SK-N-SH treated with all-trans-retinoic acid at 6 μM for 48 hours (cell line): Measurements from ENCODE around the gene GALNTL6.

ENCODE experiments used
- CREB5 ChIP-seq: fragments of 250-450 bp; sonication (Bioruptor Pico); IDR thresholded peaks from 2 replicates; pipeline ENCODE4 v1.5.1; 2020; ENCODE audit warnings: low read depth, mild to moderate bottlenecking, moderate library complexity
- ESRRG ChIP-seq: fragments of 250-450 bp; sonication (Bioruptor Pico); IDR thresholded peaks from 2 replicates; pipeline ENCODE4 v1.6.1; 2021; ENCODE audit warnings: mild to moderate bottlenecking
- GLIS3 ChIP-seq: fragments of 250-450 bp; sonication (Bioruptor Pico); IDR thresholded peaks from 2 replicates; pipeline ENCODE4 v1.5.0; 2020; ENCODE audit warnings: mild to moderate bottlenecking, moderate library complexity
- SNAI2 ChIP-seq: fragments of 250-450 bp; sonication (Bioruptor Pico); IDR thresholded peaks from 2 replicates; pipeline ENCODE4 v1.5.0; 2020; ENCODE audit warnings: mild to moderate bottlenecking, moderate library complexity
- TCF4 ChIP-seq: fragments of 250-450 bp; sonication (Bioruptor Pico); IDR thresholded peaks from 2 replicates; pipeline ENCODE4 v1.8.0; 2021; ENCODE audit warnings: mild to moderate bottlenecking, moderate library complexity, borderline replicate concordance
- ZC3H10 ChIP-seq: fragments of 250-450 bp; sonication (Bioruptor Pico); IDR thresholded peaks from 2 replicates; pipeline ENCODE4 v1.5.1; 2021; ENCODE audit warnings: mild to moderate bottlenecking, moderate library complexity
- ZFP30 ChIP-seq: fragments of 450-650 bp; formaldehyde crosslinking; IDR thresholded peaks from 2 replicates; pipeline ENCODE4 v1.5.0; 2022; ENCODE audit warnings: mild to moderate bottlenecking, moderate library complexity
- ZNF8 ChIP-seq: fragments of 450-650 bp; formaldehyde crosslinking; IDR thresholded peaks from 2 replicates; pipeline ENCODE4 v1.5.0; 2020; ENCODE audit warnings: mild to moderate bottlenecking, moderate library complexity

- TF ChIP-seq ZFP30 (CRISPR knock-in tag) (no peak), ESRRG (CRISPR knock-in tag) (no peak), TCF4 (CRISPR knock-in tag) (no peak), SNAI2 (CRISPR knock-in tag) (no peak), ZNF8 (CRISPR knock-in tag) (no peak), GLIS3 (CRISPR knock-in tag) (no peak), ZC3H10 (CRISPR knock-in tag) (no peak), CREB5 (CRISPR knock-in tag) (no peak)
These were observed 166.3 kb downstream of the GALNTL6 start for GRCh38 chr4:171979461-171979860.
